ENCODE results near the gene SLC38A6.

Gene SLC38A6

GRCh38 chr14:60965402-60965801, 15.6 kb upstream of the SLC38A6 start:
- DNase-seq (ENCODE audit: low read depth): peak; percentile 87
- no peak for TF ChIP-seq CTCF (conservative IDR thresholded peaks at IDR 0.05; ENCODE audit: low read depth, low read length)

GRCh38 chr14:60968099-60968498, 12.9 kb upstream of the SLC38A6 start:
- DNase-seq (ENCODE audit: low read depth): no peak
- TF ChIP-seq CTCF (conservative IDR thresholded peaks at IDR 0.05; ENCODE audit: low read depth, low read length): no peak

More at GRCh38 chr14:60965402-60965801, 15.6 kb upstream of the SLC38A6 start:
- no peak overlapping the region for H3K4me3 ChIP-seq (ENCODE audit: low read depth, low read length)

GRCh38 chr14:60968671-60969070, 12.4 kb upstream of the SLC38A6 start:
- H3K4me3 ChIP-seq (ENCODE audit: low read depth, low read length): no peak overlapping the region
- no peak for DNase-seq (ENCODE audit: low read depth)
- TF ChIP-seq CTCF (conservative IDR thresholded peaks at IDR 0.05; ENCODE audit: low read depth, low read length): no peak

More at GRCh38 chr14:60968099-60968498, 12.9 kb upstream of the SLC38A6 start:
- H3K4me3 ChIP-seq (ENCODE audit: low read depth, low read length): no peak overlapping the region

- no peak for DNase-seq (ENCODE audit: low read depth)
- no peak overlapping the region for H3K4me3 ChIP-seq (ENCODE audit: low read depth, low read length)
- TF ChIP-seq CTCF (conservative IDR thresholded peaks at IDR 0.05; ENCODE audit: low read depth, low read length): no peak
Measured at GRCh38 chr14:60970146-60970545, 10.9 kb upstream of the SLC38A6 start.

- no peak for DNase-seq (ENCODE audit: low read depth)
- no peak overlapping the region for H3K4me3 ChIP-seq (ENCODE audit: low read depth, low read length)
- no peak for TF ChIP-seq CTCF (conservative IDR thresholded peaks at IDR 0.05; ENCODE audit: low read depth, low read length)
Measured at GRCh38 chr14:60971271-60971670, 9.8 kb upstream of the SLC38A6 start.

GRCh38 chr14:60972295-60972694, 8.8 kb upstream of the SLC38A6 start:
- TF ChIP-seq CTCF (conservative IDR thresholded peaks at IDR 0.05; ENCODE audit: low read depth, low read length): no peak
- no peak overlapping the region for H3K4me3 ChIP-seq (ENCODE audit: low read depth, low read length)
- no peak for DNase-seq (ENCODE audit: low read depth)

GRCh38 chr14:60973070-60973469, 8.0 kb upstream of the SLC38A6 start:
- no peak for TF ChIP-seq CTCF (conservative IDR thresholded peaks at IDR 0.05; ENCODE audit: low read depth, low read length)
- no peak for DNase-seq (ENCODE audit: low read depth)
- no peak overlapping the region for H3K4me3 ChIP-seq (ENCODE audit: low read depth, low read length)

Data from choroid plexus epithelial cell (primary cell).